Panc1 (cell line): ENCODE data around the gene CCDC192. TPM values are rescaled to one million over a fixed set of nuclear protein-coding genes. Genes with fewer than 3 reads are reported as not detected.

Source experiments
- ATAC-seq: fragments of 200-7000 bp; cut with Tn5 transposase; 2 replicates; pipeline ENCODE4 v1.9.1; 2020; ENCODE audit warnings: mild to moderate bottlenecking, moderate library complexity
- BruUV-seq: library from RNA; stranded (reverse); fragments of 400-500 nt; replicated peaks from 2 replicates; lab custom pipeline; 2021; lab: Mats Ljungman, UMichigan
- CTCF ChIA-PET: fragments of 300-600 bp; sonication (Branson Sonifier 250); formaldehyde crosslinking; loops from one replicate; lab custom pipeline; 2022; ENCODE audit warnings: antibody characterized with exemption; lab: Charles Lee
- POLR2A ChIA-PET: fragments of 300-600 bp; sonication (Branson Sonifier 250); formaldehyde crosslinking; loops from one replicate; lab custom pipeline; 2022; ENCODE audit warnings: antibody characterized with exemption; lab: Charles Lee
- DNase-seq: peaks from one replicate; pipeline ENCODE4 v3.0.0-alpha.2; 2010; ENCODE audit warnings: low read depth, low spot score
- H3K27ac ChIP-seq: 2 replicates; pipeline ENCODE4 v1.5.1; 2011; ENCODE audit warnings: mild to moderate bottlenecking, low read length, inconsistent platforms
- H3K27me3 ChIP-seq: fragments of 200-500 bp; sonication (Bioruptor generic); 2 replicates; pipeline ENCODE4 v1.6.0; 2014; ENCODE audit warnings: low read length, inconsistent platforms; ENCODE audit not compliant: control insufficient read depth, insufficient read depth
- H3K36me3 ChIP-seq: fragments of 200-500 bp; sonication (Bioruptor generic); 2 replicates; pipeline ENCODE4 v1.5.1; 2014; ENCODE audit warnings: inconsistent platforms, mild to moderate bottlenecking, low read length, moderate library complexity; ENCODE audit not compliant: control insufficient read depth, insufficient read depth
- H3K4me1 ChIP-seq: 2 replicates; pipeline ENCODE4 v1.5.1; 2011; ENCODE audit warnings: inconsistent platforms, mild to moderate bottlenecking, low read length, moderate library complexity; ENCODE audit not compliant: control insufficient read depth, insufficient read depth
- H3K4me3 ChIP-seq, 2 experiments: 2 replicates each; pipeline ENCODE4 v1.5.1; 2011 to 2012; ENCODE audit warnings: low read depth in 2 of 2, low read length in 2 of 2, mild to moderate bottlenecking in 2 of 2, inconsistent platforms in 1 of 2, moderate library complexity in 1 of 2
- H3K9me3 ChIP-seq: fragments of 200-500 bp; sonication (Bioruptor generic); 2 replicates; pipeline ENCODE4 v1.5.1; 2014; ENCODE audit warnings: low read depth, mild to moderate bottlenecking, inconsistent platforms, low read length, moderate library complexity; ENCODE audit not compliant: control insufficient read depth, insufficient read depth
- CTCF ChIP-seq: fragments of 450-650 bp; IDR thresholded peaks from 2 replicates; pipeline ENCODE4 v1.5.1; 2017; ENCODE audit warnings: mild to moderate bottlenecking
- POLR2AphosphoS5 ChIP-seq: IDR thresholded peaks from 2 replicates; pipeline ENCODE4 v1.6.1; 2012; ENCODE audit warnings: mild to moderate bottlenecking, low read depth, low read length, moderate library complexity
- REST ChIP-seq, 2 experiments: IDR thresholded peaks; 2 replicates each; pipeline ENCODE4 v1.6.1; 2011 to 2012; ENCODE audit warnings: low read depth in 2 of 2, control low read depth in 1 of 2, low read length in 1 of 2, mild to moderate bottlenecking in 1 of 2, moderate library complexity in 1 of 2; ENCODE audit not compliant: insufficient read depth in 1 of 2
- SIN3A ChIP-seq: IDR thresholded peaks from 2 replicates; pipeline ENCODE4 v1.6.1; 2012; ENCODE audit warnings: low read depth, mild to moderate bottlenecking, low read length, moderate library complexity, borderline replicate concordance; ENCODE audit not compliant: insufficient read depth
- TCF7L2 ChIP-seq: IDR thresholded peaks from 2 replicates; pipeline ENCODE4 v1.6.1; 2011; ENCODE audit warnings: mild to moderate bottlenecking, low read depth, low read length, inconsistent platforms
- in situ Hi-C: cut with HindIII; loops from 2 replicates; pipeline ENCODE4 v1.10.0; 2016; ENCODE audit warnings: low sequenced_read_pairs, low pct_unique_long_range_greater_than_20kb
- intact Hi-C: fragments of 100-400 bp; cut with micrococcal nuclease; formaldehyde crosslinking; loops from one replicate; pipeline ENCODE4 v1.10.0; 2022; ENCODE audit not compliant: unreplicated experiment
- total RNA-seq: library from RNA; stranded (reverse); gene quantifications from one replicate; pipeline ENCODE4 v1.2.1, GENCODE V29; 2021; ENCODE audit not compliant: unreplicated experiment

The CCDC192 gene
- total RNA-seq, 1 experiment from 2014 or later: not detected

GRCh38 chr5:127864511-127864910 is 161.3 kb downstream of the CCDC192 start:
- intact Hi-C loops: no loop called here
- in situ Hi-C loops: no loop called here
- Histone ChIP-seq H3K4me3 (no peak overlapping the region), H3K36me3 (no peaks in the 10 kb centered on the region), H3K9me3 (no peaks in the 10 kb centered on the region), H3K27ac (no peak overlapping the region), H3K4me1 (no peaks in the 10 kb centered on the region), H3K27me3 (no peaks in the 10 kb centered on the region; the same call in 1 of the 2 replicates)
- ChIA-PET POLR2A (no interaction called here), CTCF (interaction anchor here (0.6 kb wide), 1 partner anchor 883 kb away, joined by 3 read pairs; no protein-coding TSS in a partner anchor)
- BruUV-seq: no TSS peak
- DNase-seq (no peak), ATAC-seq (no peak)
- no peak for TF ChIP-seq REST (IDR thresholded peaks at IDR 0.05; ENCODE audit: insufficient read depth in 1 of 2, low read depth in 2 of 2, low read length in 1 of 2)
- TF ChIP-seq POLR2AphosphoS5: no peak
- no peak for TF ChIP-seq TCF7L2
- TF ChIP-seq SIN3A: no peak
- TF ChIP-seq CTCF: no peak

GRCh38 chr5:127865273-127865672 is 162.1 kb downstream of the CCDC192 start:
- BruUV-seq: no TSS peak
- Histone ChIP-seq H3K4me1 (no peaks in the 10 kb centered on the region), H3K4me3 (no peak overlapping the region), H3K27me3 (no peaks in the 10 kb centered on the region; the same call in 1 of the 2 replicates), H3K27ac (no peak overlapping the region), H3K9me3 (no peaks in the 10 kb centered on the region), H3K36me3 (no peaks in the 10 kb centered on the region)
- CTCF ChIA-PET: no interaction called here
- POLR2A ChIA-PET: no interaction called here
- no peak for TF ChIP-seq POLR2AphosphoS5
- intact Hi-C loops: no loop called here
- in situ Hi-C loops: no loop called here
- DNase-seq: no peak
- ATAC-seq: no peak

GRCh38 chr5:127867022-127867783 is 164.0 kb downstream of the CCDC192 start:
- intact Hi-C loops: no loop called here
- CTCF ChIA-PET: interaction anchor here (0.7 kb wide), 1 partner anchor 95 kb away, joined by 9 read pairs; no protein-coding TSS in a partner anchor
- H3K9me3 ChIP-seq: no peaks in the 10 kb centered on the region
- H3K4me1 ChIP-seq: no peaks in the 10 kb centered on the region
- no peak for TF ChIP-seq POLR2AphosphoS5
- no peak for TF ChIP-seq SIN3A
- TF ChIP-seq REST (IDR thresholded peaks at IDR 0.05; ENCODE audit: insufficient read depth in 1 of 2, low read depth in 2 of 2, low read length in 1 of 2): no peak
- no peak for TF ChIP-seq TCF7L2
- TF ChIP-seq CTCF: no peak
- H3K4me3 ChIP-seq: no peak overlapping the region
- POLR2A ChIA-PET: interaction anchor here (0.7 kb wide), 1 partner anchor 265 kb away, joined by 3 read pairs; no protein-coding TSS in a partner anchor
- no peaks in the 10 kb centered on the region; the same call in 1 of the 2 replicates for H3K27me3 ChIP-seq
- H3K36me3 ChIP-seq: no peaks in the 10 kb centered on the region
- in situ Hi-C loops: no loop called here
- DNase-seq (no peak), ATAC-seq (no peak)
- H3K27ac ChIP-seq: no peak overlapping the region
- no TSS peak for BruUV-seq
